GM19467 (cell line): ENCODE results near the gene UBE2U.

Source experiments
- ATAC-seq: cut with Tn5 transposase; IDR thresholded peaks from one replicate; pipeline ENCODE4 v1.9.1; 2021; ENCODE audit warnings: mild to moderate bottlenecking, moderate library complexity; ENCODE audit not compliant: unreplicated experiment

Gene UBE2U

GRCh38 chr1:64203420-64203819 lies at the start of gene UBE2U:
Gene UBE2U, plus strand, starts transcription at chr1:64203623. Its CDS starts 428 bp downstream, at chr1:64204051.
- ATAC-seq = no peak

- no peak for ATAC-seq
These were observed 48.1 kb upstream of the UBE2U start for GRCh38 chr1:64155278-64155677.

GRCh38 chr1:64161357-64161941 lies 42.0 kb upstream of the UBE2U start:
- no peak for ATAC-seq

GRCh38 chr1:64162151-64162550 lies 41.3 kb upstream of the UBE2U start:
- no peak for ATAC-seq

GRCh38 chr1:64162804-64163203 lies 40.6 kb upstream of the UBE2U start:
- no peak for ATAC-seq

- no peak for ATAC-seq
These were observed 40.0 kb upstream of the UBE2U start for GRCh38 chr1:64163431-64163830.

- ATAC-seq = no peak
These were observed 39.5 kb upstream of the UBE2U start for GRCh38 chr1:64163970-64164369.

GRCh38 chr1:64166629-64167028 lies 36.8 kb upstream of the UBE2U start:
- no peak for ATAC-seq

GRCh38 chr1:64167176-64167575 lies 36.2 kb upstream of the UBE2U start:
- ATAC-seq = no peak

GRCh38 chr1:64171246-64171645 lies 32.2 kb upstream of the UBE2U start:
- no peak for ATAC-seq

GRCh38 chr1:64171797-64172281 lies 31.6 kb upstream of the UBE2U start:
- peak; percentile 60 for ATAC-seq

GRCh38 chr1:64172458-64172983 lies 30.9 kb upstream of the UBE2U start:
- no peak for ATAC-seq

GRCh38 chr1:64173336-64173940 lies 30.0 kb upstream of the UBE2U start:
- no peak for ATAC-seq

GRCh38 chr1:64175639-64176038 lies 27.8 kb upstream of the UBE2U start:
- ATAC-seq = no peak

- ATAC-seq = no peak
These were observed 26.8 kb upstream of the UBE2U start for GRCh38 chr1:64176659-64177058.

GRCh38 chr1:64179588-64179987 lies 23.8 kb upstream of the UBE2U start:
- no peak for ATAC-seq

- no peak for ATAC-seq
These were observed 21.2 kb upstream of the UBE2U start for GRCh38 chr1:64182207-64182606.

GRCh38 chr1:64183395-64184002 lies 19.9 kb upstream of the UBE2U start:
- ATAC-seq = no peak

GRCh38 chr1:64184003-64184440 lies 19.4 kb upstream of the UBE2U start:
- no peak for ATAC-seq

- ATAC-seq = no peak
These were observed 17.1 kb upstream of the UBE2U start for GRCh38 chr1:64186138-64186897.

- ATAC-seq = no peak
These were observed 16.5 kb upstream of the UBE2U start for GRCh38 chr1:64186898-64187280.
